ENCODE results near the gene DEPP1. TPM values are rescaled to one million over a fixed set of nuclear protein-coding genes. Genes with fewer than 3 reads are reported as not detected.

Gene DEPP1
- total and polyA plus RNA-seq, 2 of the 13 experiments (the other 11 are each of a cell fraction or from before 2014, with no cell fraction given), result 14.8 to 270 TPM

DNA sequence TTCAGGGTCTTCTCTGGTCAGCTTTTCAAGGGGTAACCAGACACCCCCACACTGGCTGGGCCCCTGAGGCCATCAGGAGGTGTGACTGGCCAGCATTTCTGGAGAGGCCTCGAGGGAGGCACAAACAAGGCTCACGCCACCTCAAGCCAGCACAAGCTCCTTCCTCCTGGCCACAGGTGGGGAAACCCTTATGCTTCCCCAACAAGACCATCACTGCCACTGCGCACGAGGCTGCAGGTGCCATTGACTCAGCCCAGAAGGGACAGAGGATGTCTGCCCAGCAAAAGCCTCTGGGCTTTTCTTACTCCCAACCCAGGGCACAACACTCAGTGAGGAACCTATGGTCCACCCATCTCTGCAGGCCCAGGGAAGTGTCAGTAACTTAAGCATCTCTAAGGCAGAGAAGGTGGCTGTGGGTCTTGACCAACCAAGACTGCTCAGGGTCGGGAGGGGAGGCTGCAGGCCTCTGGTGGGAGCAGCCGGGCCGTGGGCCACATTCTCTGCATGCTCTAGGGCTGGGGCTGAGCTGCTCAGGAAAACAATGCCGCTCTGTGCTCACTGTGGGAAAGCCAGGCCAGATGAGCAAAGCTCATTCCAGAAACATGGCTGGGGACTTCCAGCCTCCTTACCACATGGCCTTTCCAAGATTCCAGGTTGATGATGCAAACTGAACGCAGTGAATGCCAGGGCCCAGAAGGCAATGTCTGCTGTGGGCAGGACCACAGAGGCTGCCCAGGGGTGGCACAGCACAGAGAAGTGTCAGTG, 43.2 kb downstream of the DEPP1 start:
- in situ Hi-C loops (cut with HindIII; ENCODE audit: extremely low pct_ligation_motif_present, low pct_unique_long_range_greater_than_20kb) (no loop called here), intact Hi-C loops (cut with micrococcal nuclease; ENCODE audit: unreplicated experiment) (loop anchor here (1.0 kb wide), 2 partner anchors 24 to 29 kb away; partner anchors contain the start of gene RASSF4)
- H3K4me3 ChIP-seq (replicated peaks in 1 of 3; ENCODE audit: insufficient read depth in 1 of 3, low read depth in 2 of 3, low read length in 3 of 3), result peak overlapping the region in 1 of 3 experiments; percentile 4; a peak in 1 of 6 replicates
- H3K27ac ChIP-seq (ENCODE audit: extremely low read length, insufficient read depth, low read length), result peak overlapping the region; percentile 51
- 45% methylated on average over 7 of the region's 9 CpGs for WGBS (ENCODE audit: low lambda C conversion rate)
- peak; percentile 97 for FAIRE-seq
- H4K20me1 ChIP-seq (ENCODE audit: insufficient read depth, low read length), result no peaks in the 10 kb centered on the region
- peak overlapping the region; percentile 25; the same call in 1 of the 2 replicates for H3K9ac ChIP-seq (ENCODE audit: insufficient read depth, low read depth, low read length)
- peak; percentile 84 for ATAC-seq
- no peaks in the 10 kb centered on the region for H3K36me3 ChIP-seq (replicated peaks in 1 of 2; ENCODE audit: control insufficient read depth in 1 of 2, insufficient read depth in 2 of 2, low read length in 2 of 2)
- peak; percentile 94 for DNase-seq (ENCODE audit: low spot score)
- H3K27me3 ChIP-seq (ENCODE audit: control insufficient read depth in 1 of 2, insufficient read depth in 2 of 2, low read length in 2 of 2), result no peaks in the 10 kb centered on the region
- POLR2A ChIA-PET, result interaction anchor here (0.7 to 7.1 kb wide), 8 partner anchors 9 to 60 kb away, joined by 3 to 215 read pairs (median 6); partner anchors contain the start of genes DEPP1 and RASSF4
- peak overlapping the region; percentile 33; the same call in 1 of the 2 replicates for H3K4me2 ChIP-seq (ENCODE audit: low read depth, low read length)
- H3K9me3 ChIP-seq (ENCODE audit: low read length), result no peaks in the 10 kb centered on the region
- peaks cover 88% of the 10 kb centered on the region for H3K4me1 ChIP-seq (ENCODE audit: insufficient read depth, low read length)
- CTCF ChIA-PET (ENCODE audit: low intra/inter-chr PET ratio, low total read pairs), result interaction anchor here (0.9 to 1.0 kb wide), 2 partner anchors 29 to 40 kb away, joined by 3 to 8 read pairs; no protein-coding TSS in a partner anchor
- H3K79me2 ChIP-seq (ENCODE audit: insufficient read depth, low read length), result no peaks in the 10 kb centered on the region
- BruUV-seq (replicated peaks), result no TSS peak
- H2AFZ ChIP-seq (ENCODE audit: low read length), result no peak overlapping the region
- TF ChIP-seq SNAI1 (CRISPR knock-in tag; IDR thresholded peaks at IDR 0.05; ENCODE audit: borderline replicate concordance) (no peak), DNMT3B (CRISPR knock-in tag; conservative IDR thresholded peaks at IDR 0.05) (peak; percentile 70; the same call in 1 of the 2 replicates), ZFP36L1 (CRISPR knock-in tag; IDR thresholded peaks at IDR 0.05) (peak; percentile 93), ZNF598 (CRISPR knock-in tag; IDR thresholded peaks at IDR 0.05; ENCODE audit: borderline replicate concordance) (0 out of 2 replicates have a peak, but pooled peaks have one; percentile 36), PAF1 (CRISPR knock-in tag; IDR thresholded peaks at IDR 0.05) (no peak), ZMYM3 (CRISPR knock-in tag; IDR thresholded peaks at IDR 0.05) (peak; percentile 84), ZBTB21 (CRISPR knock-in tag; IDR thresholded peaks at IDR 0.05) (0 out of 2 replicates have a peak, but pooled peaks have one; percentile 32), GATA4 (IDR thresholded peaks at IDR 0.05; ENCODE audit: borderline replicate concordance, low read depth) (no peak), PHF5A (CRISPR knock-in tag; IDR thresholded peaks at IDR 0.05; ENCODE audit: low read depth, unreplicated experiment) (peak; percentile 17), LCORL (IDR thresholded peaks at IDR 0.05) (no peak), LCORL (CRISPR knock-in tag; IDR thresholded peaks at IDR 0.05) (peak; percentile 74; the same call in 1 of the 2 replicates), SRY (CRISPR knock-in tag; IDR thresholded peaks at IDR 0.05) (peak; percentile 89), MAFK (conservative IDR thresholded peaks at IDR 0.05 in 1 of 2, IDR thresholded peaks at IDR 0.05 in 1 of 2; ENCODE audit: low read length in 2 of 2) (no peak), CBX5 (CRISPR knock-in tag; IDR thresholded peaks at IDR 0.05; ENCODE audit: borderline replicate concordance) (no peak; the same call in 1 of the 2 replicates), ZNF75D (CRISPR knock-in tag; IDR thresholded peaks at IDR 0.05; ENCODE audit: borderline replicate concordance) (no peak), EED (CRISPR knock-in tag; IDR thresholded peaks at IDR 0.05) (peak; percentile 73; the same call in 1 of the 2 replicates), ZBTB20 (CRISPR knock-in tag; IDR thresholded peaks at IDR 0.05; ENCODE audit: borderline replicate concordance, low read depth) (peak; percentile 86; the same call in 1 of the 2 replicates), CREM (IDR thresholded peaks at IDR 0.05) (no peak), CREM (CRISPR knock-in tag; IDR thresholded peaks at IDR 0.05) (no peak), ZNF572 (CRISPR knock-in tag; IDR thresholded peaks at IDR 0.05) (no peak; the same call in 1 of the 2 replicates), FOXA3 (CRISPR knock-in tag; IDR thresholded peaks at IDR 0.05) (peak; percentile 72), RFX3 (CRISPR knock-in tag; IDR thresholded peaks at IDR 0.05) (no peak), TARDBP (CRISPR knock-in tag; IDR thresholded peaks at IDR 0.05) (peak; percentile 56; the same call in 1 of the 2 replicates), SP4 (CRISPR knock-in tag; IDR thresholded peaks at IDR 0.05) (peak; percentile 53; the same call in 1 of the 2 replicates), TBP (CRISPR knock-in tag; IDR thresholded peaks at IDR 0.05) (no peak), ZNF713 (CRISPR knock-in tag; IDR thresholded peaks at IDR 0.05) (0 out of 2 replicates have a peak, but pooled peaks have one; percentile 49), SRF (IDR thresholded peaks at IDR 0.05; ENCODE audit: low read depth, low read length) (no peak)
- TF ChIP-seq, protein P1, sequence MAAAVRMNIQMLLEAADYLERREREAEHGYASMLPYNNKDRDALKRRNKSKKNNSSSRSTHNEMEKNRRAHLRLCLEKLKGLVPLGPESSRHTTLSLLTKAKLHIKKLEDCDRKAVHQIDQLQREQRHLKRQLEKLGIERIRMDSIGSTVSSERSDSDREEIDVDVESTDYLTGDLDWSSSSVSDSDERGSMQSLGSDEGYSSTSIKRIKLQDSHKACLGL (CRISPR knock-in tag; IDR thresholded peaks at IDR 0.05), result peak; percentile 58; the same call in 1 of the 2 replicates
